Measurements from ENCODE around the gene MBD3L2.
"Not testable (repeated sequence)": the region's sequence is repeated elsewhere in the genome, so short reads cannot be mapped to it uniquely, and the experiment has no call there.

MBD3L2 gene

DNA sequence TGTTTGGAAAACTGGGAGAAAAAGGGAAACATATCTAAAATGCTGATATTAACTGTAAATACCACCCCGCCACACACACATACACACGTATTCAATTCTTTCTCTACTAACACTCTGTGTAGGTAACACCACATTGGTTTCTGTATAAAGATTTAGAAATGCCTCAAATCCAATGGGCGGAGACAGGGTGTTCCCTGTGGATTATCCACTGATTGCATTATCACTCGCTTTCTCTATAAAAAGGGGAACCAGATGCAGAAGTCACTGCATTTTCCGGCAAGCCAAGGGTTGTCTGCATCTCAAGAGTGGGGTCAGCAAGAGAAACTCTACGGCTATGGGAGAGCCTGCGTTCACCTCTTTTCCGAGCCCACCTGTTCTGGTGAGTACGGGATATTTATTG lies 18.8 kb upstream of the MBD3L2 start, which contains the start of gene MBD3L5:
TSS of gene MBD3L5 (plus strand) at position 301 of the 400 bp plus-strand sequence. CDS start at position 335, 34 bp downstream.
- not testable (repeated sequence) for DNase-seq (ENCODE audit: low read depth in 1 of 2, low spot score in 1 of 2); H3K4me3 ChIP-seq (replicated peaks; ENCODE audit: insufficient read depth, low read length); H3K27me3 ChIP-seq (ENCODE audit: insufficient read depth, poor library complexity, severe bottlenecking); H3K27ac ChIP-seq (replicated peaks)

GRCh38 chr19:7040079-7040478 lies 9.0 kb upstream of the MBD3L2 start, which contains the start of gene MBD3L4:
Gene MBD3L4, minus strand, starts transcription at chr19:7040179. Its CDS starts 35 bp downstream, at chr19:7040144.
- not testable (repeated sequence) for H3K27ac ChIP-seq (replicated peaks); H3K4me3 ChIP-seq (replicated peaks; ENCODE audit: insufficient read depth, low read length); H3K27me3 ChIP-seq (ENCODE audit: insufficient read depth, poor library complexity, severe bottlenecking); DNase-seq (ENCODE audit: low read depth in 1 of 2, low spot score in 1 of 2)

DNA sequence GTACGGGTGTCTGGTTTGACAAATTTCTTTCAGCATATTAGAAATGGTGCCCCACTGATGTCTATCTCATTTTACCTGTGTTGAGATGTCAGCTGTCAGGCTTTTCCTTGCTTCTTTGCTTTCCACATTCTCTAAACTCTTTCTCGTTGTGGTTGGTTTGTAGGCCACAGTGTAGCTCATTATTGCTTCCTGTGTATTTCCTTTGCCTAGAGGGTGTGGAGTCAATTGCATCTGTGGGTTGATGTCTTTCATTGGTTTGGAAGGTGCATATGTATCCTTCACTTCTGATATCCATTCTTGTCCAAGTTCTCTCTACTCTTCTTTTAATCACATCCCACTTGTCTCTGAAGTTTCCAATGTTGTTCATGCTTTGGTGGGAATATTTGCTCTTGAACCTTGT lies 7.6 kb upstream of the MBD3L2 start:
- not testable (repeated sequence) for H3K27ac ChIP-seq (replicated peaks); DNase-seq (ENCODE audit: low read depth in 1 of 2, low spot score in 1 of 2); H3K4me3 ChIP-seq (replicated peaks; ENCODE audit: insufficient read depth, low read length); H3K27me3 ChIP-seq (ENCODE audit: insufficient read depth, poor library complexity, severe bottlenecking)

GRCh38 chr19:7051421-7051820 lies 2.3 kb downstream of the MBD3L2 start:
- H3K27ac ChIP-seq (replicated peaks); DNase-seq (ENCODE audit: low read depth in 1 of 2, low spot score in 1 of 2); H3K4me3 ChIP-seq (replicated peaks; ENCODE audit: insufficient read depth, low read length); H3K27me3 ChIP-seq (ENCODE audit: insufficient read depth, poor library complexity, severe bottlenecking): not testable (repeated sequence)

DNA sequence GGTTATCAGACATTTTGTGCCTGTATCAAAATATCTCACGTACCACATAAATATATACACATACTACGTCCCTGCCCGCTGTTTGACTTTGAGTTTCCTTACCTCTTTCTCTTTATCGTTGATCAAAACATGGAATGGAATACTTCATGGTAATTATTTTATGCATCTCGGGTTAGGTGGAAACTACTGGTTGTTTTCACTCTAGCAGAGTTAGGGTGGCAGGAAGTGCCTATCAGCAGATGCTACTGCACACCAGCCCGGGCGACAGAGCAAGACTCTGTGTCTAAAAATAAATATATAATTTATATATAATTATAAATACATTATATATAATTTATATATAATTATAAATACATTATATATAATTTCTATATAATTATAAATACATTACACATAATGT lies 3.8 kb downstream of the MBD3L2 start:
- DNase-seq (ENCODE audit: low read depth in 1 of 2, low spot score in 1 of 2); H3K4me3 ChIP-seq (replicated peaks; ENCODE audit: insufficient read depth, low read length); H3K27me3 ChIP-seq (ENCODE audit: insufficient read depth, poor library complexity, severe bottlenecking); H3K27ac ChIP-seq (replicated peaks): not testable (repeated sequence)

- H3K4me3 ChIP-seq (replicated peaks; ENCODE audit: insufficient read depth, low read length); H3K27ac ChIP-seq (replicated peaks); DNase-seq (ENCODE audit: low read depth in 1 of 2, low spot score in 1 of 2): not testable (repeated sequence)
Measured at GRCh38 chr19:7054635-7055368, 5.7 kb downstream of the MBD3L2 start.

GRCh38 chr19:7055679-7056078 lies 6.6 kb downstream of the MBD3L2 start:
- not testable (repeated sequence) for H3K27me3 ChIP-seq (ENCODE audit: insufficient read depth, poor library complexity, severe bottlenecking); H3K27ac ChIP-seq (replicated peaks); DNase-seq (ENCODE audit: low read depth in 1 of 2, low spot score in 1 of 2); H3K4me3 ChIP-seq (replicated peaks; ENCODE audit: insufficient read depth, low read length)

More at GRCh38 chr19:7054635-7055368, 5.7 kb downstream of the MBD3L2 start:
- H3K27me3 ChIP-seq (ENCODE audit: insufficient read depth, poor library complexity, severe bottlenecking), result not testable (repeated sequence)

DNA sequence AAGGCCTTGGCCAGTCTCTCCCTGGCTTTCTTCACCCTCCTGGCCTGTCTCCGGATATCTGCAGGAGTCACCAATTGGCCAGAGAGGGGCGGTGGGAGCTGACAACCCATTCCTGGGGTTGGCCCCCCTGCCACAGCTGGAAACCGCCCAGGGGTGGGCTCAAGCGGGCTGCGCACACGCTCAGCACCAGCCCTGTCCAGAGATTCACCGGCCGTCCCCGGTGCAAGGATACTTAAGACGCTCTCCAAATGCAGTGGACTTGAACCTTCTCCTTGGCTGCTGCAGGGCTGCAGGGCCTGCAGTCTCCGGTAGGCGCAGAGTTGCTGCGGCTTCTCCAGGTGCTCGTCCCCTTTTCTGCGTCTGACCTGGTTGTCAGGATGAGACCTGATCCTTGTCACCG lies 7.2 kb downstream of the MBD3L2 start:
- DNase-seq (ENCODE audit: low read depth in 1 of 2, low spot score in 1 of 2); H3K27ac ChIP-seq (replicated peaks); H3K27me3 ChIP-seq (ENCODE audit: insufficient read depth, poor library complexity, severe bottlenecking); H3K4me3 ChIP-seq (replicated peaks; ENCODE audit: insufficient read depth, low read length): not testable (repeated sequence)

DNA sequence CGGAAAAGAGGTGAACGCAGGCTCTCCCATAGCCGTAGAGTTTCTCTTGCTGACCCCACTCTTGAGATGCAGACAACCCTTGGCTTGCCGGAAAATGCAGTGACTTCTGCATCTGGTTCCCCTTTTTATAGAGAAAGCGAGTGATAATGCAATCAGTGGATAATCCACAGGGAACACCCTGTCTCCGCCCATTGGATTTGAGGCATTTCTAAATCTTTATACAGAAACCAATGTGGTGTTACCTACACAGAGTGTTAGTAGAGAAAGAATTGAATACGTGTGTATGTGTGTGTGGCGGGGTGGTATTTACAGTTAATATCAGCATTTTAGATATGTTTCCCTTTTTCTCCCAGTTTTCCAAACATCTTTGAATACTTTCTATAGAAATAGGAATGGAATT lies 9.5 kb downstream of the MBD3L2 start, which contains the start of gene MBD3L3:
TSS of gene MBD3L3 (minus strand) at position 101 of the 400 bp plus-strand sequence. CDS start at position 30, 71 bp downstream.
- H3K27me3 ChIP-seq (ENCODE audit: insufficient read depth, poor library complexity, severe bottlenecking); H3K27ac ChIP-seq (replicated peaks); H3K4me3 ChIP-seq (replicated peaks; ENCODE audit: insufficient read depth, low read length); DNase-seq (ENCODE audit: low read depth in 1 of 2, low spot score in 1 of 2): not testable (repeated sequence)

- not testable (repeated sequence) for H3K27me3 ChIP-seq (ENCODE audit: insufficient read depth, poor library complexity, severe bottlenecking); H3K27ac ChIP-seq (replicated peaks); H3K4me3 ChIP-seq (replicated peaks; ENCODE audit: insufficient read depth, low read length); DNase-seq (ENCODE audit: low read depth in 1 of 2, low spot score in 1 of 2)
Measured at GRCh38 chr19:7059977-7060376, 10.9 kb downstream of the MBD3L2 start.

DNA sequence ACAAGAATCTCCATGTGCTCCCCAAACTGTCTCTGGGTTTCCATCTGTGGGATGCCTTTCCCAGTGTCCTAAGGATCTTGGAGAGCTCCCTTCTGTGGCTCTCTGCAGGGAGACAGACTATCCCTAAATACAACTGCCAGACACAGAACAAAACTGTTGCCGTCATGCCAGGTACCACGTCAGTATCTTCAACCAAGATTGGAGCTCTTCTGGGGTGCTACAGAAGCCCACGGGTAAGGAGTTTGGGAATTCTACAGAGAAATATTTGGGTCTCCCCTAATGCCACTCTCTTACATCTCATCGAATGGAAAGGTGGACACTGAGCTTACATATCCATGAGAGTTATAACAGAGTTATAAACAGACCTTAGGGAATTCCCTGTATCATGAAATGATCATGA lies 14.2 kb downstream of the MBD3L2 start:
- TF ChIP-seq POLR2AphosphoS5 (IDR thresholded peaks at IDR 0.05; ENCODE audit: low read depth), result no peak
- TF ChIP-seq, protein P1, sequence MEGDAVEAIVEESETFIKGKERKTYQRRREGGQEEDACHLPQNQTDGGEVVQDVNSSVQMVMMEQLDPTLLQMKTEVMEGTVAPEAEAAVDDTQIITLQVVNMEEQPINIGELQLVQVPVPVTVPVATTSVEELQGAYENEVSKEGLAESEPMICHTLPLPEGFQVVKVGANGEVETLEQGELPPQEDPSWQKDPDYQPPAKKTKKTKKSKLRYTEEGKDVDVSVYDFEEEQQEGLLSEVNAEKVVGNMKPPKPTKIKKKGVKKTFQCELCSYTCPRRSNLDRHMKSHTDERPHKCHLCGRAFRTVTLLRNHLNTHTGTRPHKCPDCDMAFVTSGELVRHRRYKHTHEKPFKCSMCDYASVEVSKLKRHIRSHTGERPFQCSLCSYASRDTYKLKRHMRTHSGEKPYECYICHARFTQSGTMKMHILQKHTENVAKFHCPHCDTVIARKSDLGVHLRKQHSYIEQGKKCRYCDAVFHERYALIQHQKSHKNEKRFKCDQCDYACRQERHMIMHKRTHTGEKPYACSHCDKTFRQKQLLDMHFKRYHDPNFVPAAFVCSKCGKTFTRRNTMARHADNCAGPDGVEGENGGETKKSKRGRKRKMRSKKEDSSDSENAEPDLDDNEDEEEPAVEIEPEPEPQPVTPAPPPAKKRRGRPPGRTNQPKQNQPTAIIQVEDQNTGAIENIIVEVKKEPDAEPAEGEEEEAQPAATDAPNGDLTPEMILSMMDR (IDR thresholded peaks at IDR 0.05; ENCODE audit: insufficient read depth, low read length), result no peak
- no peak for TF ChIP-seq SPI1 (IDR thresholded peaks at IDR 0.05; ENCODE audit: borderline replicate concordance, low read depth)
- TF ChIP-seq, protein P2, sequence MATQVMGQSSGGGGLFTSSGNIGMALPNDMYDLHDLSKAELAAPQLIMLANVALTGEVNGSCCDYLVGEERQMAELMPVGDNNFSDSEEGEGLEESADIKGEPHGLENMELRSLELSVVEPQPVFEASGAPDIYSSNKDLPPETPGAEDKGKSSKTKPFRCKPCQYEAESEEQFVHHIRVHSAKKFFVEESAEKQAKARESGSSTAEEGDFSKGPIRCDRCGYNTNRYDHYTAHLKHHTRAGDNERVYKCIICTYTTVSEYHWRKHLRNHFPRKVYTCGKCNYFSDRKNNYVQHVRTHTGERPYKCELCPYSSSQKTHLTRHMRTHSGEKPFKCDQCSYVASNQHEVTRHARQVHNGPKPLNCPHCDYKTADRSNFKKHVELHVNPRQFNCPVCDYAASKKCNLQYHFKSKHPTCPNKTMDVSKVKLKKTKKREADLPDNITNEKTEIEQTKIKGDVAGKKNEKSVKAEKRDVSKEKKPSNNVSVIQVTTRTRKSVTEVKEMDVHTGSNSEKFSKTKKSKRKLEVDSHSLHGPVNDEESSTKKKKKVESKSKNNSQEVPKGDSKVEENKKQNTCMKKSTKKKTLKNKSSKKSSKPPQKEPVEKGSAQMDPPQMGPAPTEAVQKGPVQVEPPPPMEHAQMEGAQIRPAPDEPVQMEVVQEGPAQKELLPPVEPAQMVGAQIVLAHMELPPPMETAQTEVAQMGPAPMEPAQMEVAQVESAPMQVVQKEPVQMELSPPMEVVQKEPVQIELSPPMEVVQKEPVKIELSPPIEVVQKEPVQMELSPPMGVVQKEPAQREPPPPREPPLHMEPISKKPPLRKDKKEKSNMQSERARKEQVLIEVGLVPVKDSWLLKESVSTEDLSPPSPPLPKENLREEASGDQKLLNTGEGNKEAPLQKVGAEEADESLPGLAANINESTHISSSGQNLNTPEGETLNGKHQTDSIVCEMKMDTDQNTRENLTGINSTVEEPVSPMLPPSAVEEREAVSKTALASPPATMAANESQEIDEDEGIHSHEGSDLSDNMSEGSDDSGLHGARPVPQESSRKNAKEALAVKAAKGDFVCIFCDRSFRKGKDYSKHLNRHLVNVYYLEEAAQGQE (IDR thresholded peaks at IDR 0.05; ENCODE audit: insufficient replicate concordance, low read depth), result no peak
- TF ChIP-seq GABPA (IDR thresholded peaks at IDR 0.05; ENCODE audit: low read depth), result no peak
- Histone ChIP-seq H3K27me3 (ENCODE audit: insufficient read depth, poor library complexity, severe bottlenecking) (no peaks in the 10 kb centered on the region), H3K4me3 (replicated peaks; ENCODE audit: insufficient read depth, low read length) (no peak overlapping the region), H3K27ac (replicated peaks) (no peak overlapping the region)
- no peak for DNase-seq (ENCODE audit: low read depth in 1 of 2, low spot score in 1 of 2)
